IMR-90 (cell line): Measurements from ENCODE around the gene CCDC12. TPM values are rescaled to one million over a fixed set of nuclear protein-coding genes. Genes with fewer than 3 reads are reported as not detected.

ENCODE experiments used
- ATAC-seq: fragments of 200-7000 bp; cut with Tn5 transposase; 2 replicates; pipeline ENCODE4 v1.9.1; 2020; ENCODE audit warnings: low read depth, mild to moderate bottlenecking, moderate library complexity
- BruUV-seq: library from RNA; stranded (reverse); fragments of 400-500 nt; replicated peaks from 2 replicates; lab custom pipeline; 2021; lab: Mats Ljungman, UMichigan
- CTCF ChIA-PET: fragments of 300-600 bp; formaldehyde crosslinking; extraction: SDS; loops from one replicate; lab custom pipeline; 2021; ENCODE audit warnings: antibody characterized with exemption; lab: Yijun Ruan, JAX
- POLR2A ChIA-PET: fragments of 300-600 bp; sonication (Branson Sonifier 250); formaldehyde crosslinking; loops from one replicate; lab custom pipeline; 2022; ENCODE audit warnings: antibody characterized with exemption; ENCODE audit not compliant: unreplicated experiment; lab: Charles Lee
- DNase-seq: peaks from one replicate; pipeline ENCODE4 v3.0.0; 2013
- H2AFZ ChIP-seq: replicated peaks from 2 replicates; pipeline ENCODE3; 2013; ENCODE audit warnings: low read length, mild to moderate bottlenecking; ENCODE audit not compliant: poor library complexity
- H2AK5ac ChIP-seq: 2 replicates; pipeline ENCODE4 v1.6.1; 2013; ENCODE audit warnings: low read depth, low read length, inconsistent platforms
- H2AK9ac ChIP-seq: replicated peaks from 2 replicates; pipeline ENCODE3; 2013; ENCODE audit warnings: mild to moderate bottlenecking, low read depth, low read length, moderate library complexity; ENCODE audit not compliant: poor library complexity
- H2BK120ac ChIP-seq: 2 replicates; pipeline ENCODE4 v1.6.1; 2013; ENCODE audit warnings: low read depth, low read length, inconsistent platforms
- H2BK15ac ChIP-seq: 3 replicates; pipeline ENCODE4 v1.6.1; 2013; ENCODE audit warnings: low read depth, low read length, inconsistent platforms
- H2BK20ac ChIP-seq: 2 replicates; pipeline ENCODE4 v1.6.1; 2013; ENCODE audit warnings: low read depth, mild to moderate bottlenecking, inconsistent platforms, low read length, moderate library complexity
- H2BK5ac ChIP-seq: 2 replicates; pipeline ENCODE4 v1.6.1; 2013; ENCODE audit warnings: mild to moderate bottlenecking, low read depth, low read length, inconsistent platforms; ENCODE audit not compliant: poor library complexity, severe bottlenecking
- H3K14ac ChIP-seq: replicated peaks from 2 replicates; pipeline ENCODE4 v1.6.1; 2013; ENCODE audit warnings: low read depth, low read length, inconsistent platforms
- H3K18ac ChIP-seq: 2 replicates; pipeline ENCODE4 v1.6.1; 2013; ENCODE audit warnings: low read depth, low read length, control low read depth
- H3K23ac ChIP-seq: 2 replicates; pipeline ENCODE4 v1.6.1; 2013; ENCODE audit warnings: low read depth, low read length, inconsistent platforms
- H3K27ac ChIP-seq: 2 replicates; pipeline ENCODE4 v1.5.1; 2013; ENCODE audit warnings: mild to moderate bottlenecking, control low read depth, low read length; ENCODE audit not compliant: insufficient read depth
- H3K27me3 ChIP-seq: 2 replicates; pipeline ENCODE4 v1.6.1; 2013; ENCODE audit warnings: low read length; ENCODE audit not compliant: control insufficient read depth, insufficient read depth
- H3K36me3 ChIP-seq: 2 replicates; pipeline ENCODE4 v1.6.1; 2013; ENCODE audit warnings: low read length, mixed read lengths; ENCODE audit not compliant: control insufficient read depth, insufficient read depth
- H3K4ac ChIP-seq: 2 replicates; pipeline ENCODE4 v1.6.1; 2013; ENCODE audit warnings: low read depth, low read length, inconsistent platforms
- H3K4me1 ChIP-seq: 2 replicates; pipeline ENCODE4 v1.6.1; 2013; ENCODE audit warnings: low read length, mixed read lengths; ENCODE audit not compliant: control insufficient read depth, insufficient read depth
- H3K4me2 ChIP-seq: 2 replicates; pipeline ENCODE4 v1.6.1; 2013; ENCODE audit warnings: low read depth, mild to moderate bottlenecking, control low read depth, low read length, moderate library complexity
- H3K4me3 ChIP-seq: 2 replicates; pipeline ENCODE4 v1.5.1; 2013; ENCODE audit warnings: low read depth, mild to moderate bottlenecking, control low read depth, low read length, moderate library complexity; ENCODE audit not compliant: insufficient read depth
- H3K56ac ChIP-seq: 2 replicates; pipeline ENCODE4 v1.6.1; 2013; ENCODE audit warnings: low read length, inconsistent platforms; ENCODE audit not compliant: insufficient read depth; ENCODE audit errors: extremely low read depth
- H3K79me1 ChIP-seq, 2 experiments: 2 replicates each; pipeline ENCODE4 v1.6.1; 2013; ENCODE audit warnings: low read length in 2 of 2, inconsistent platforms in 1 of 2, low read depth in 1 of 2
- H3K9ac ChIP-seq: 2 replicates; pipeline ENCODE4 v1.6.1; 2013; ENCODE audit warnings: low read depth, low read length, control low read depth
- H3K9me1 ChIP-seq: 2 replicates; pipeline ENCODE4 v1.6.1; 2013; ENCODE audit warnings: low read length, inconsistent platforms; ENCODE audit not compliant: insufficient read depth
- H3K9me3 ChIP-seq: 2 replicates; pipeline ENCODE4 v1.6.1; 2013; ENCODE audit warnings: low read length; ENCODE audit not compliant: control insufficient read depth, insufficient read depth
- H4K20me1 ChIP-seq: 2 replicates; pipeline ENCODE4 v1.6.1; 2013; ENCODE audit warnings: low read length, inconsistent platforms; ENCODE audit not compliant: insufficient read depth
- H4K5ac ChIP-seq: 2 replicates; pipeline ENCODE4 v1.6.1; 2013; ENCODE audit warnings: mild to moderate bottlenecking, low read depth, low read length, control low read depth
- H4K8ac ChIP-seq, 2 experiments: 2 replicates each; pipeline ENCODE4 v1.6.1; 2013; ENCODE audit warnings: low read depth in 2 of 2, low read length in 2 of 2, control low read depth in 1 of 2, inconsistent platforms in 1 of 2
- H4K91ac ChIP-seq: 2 replicates; pipeline ENCODE4 v1.6.1; 2013; ENCODE audit warnings: low read depth, low read length, inconsistent platforms; ENCODE audit not compliant: insufficient read depth
- BHLHE40 ChIP-seq: fragments of 150-350 bp; IDR thresholded peaks from 2 replicates; pipeline ENCODE4 v1.6.1; 2016; ENCODE audit warnings: mild to moderate bottlenecking, low read depth, low read length
- CHD1 ChIP-seq: IDR thresholded peaks from 2 replicates; pipeline ENCODE4 v1.6.1; 2012; ENCODE audit warnings: low read depth, low read length, improper control_type of control experiment
- MAFK ChIP-seq: IDR thresholded peaks from 2 replicates; pipeline ENCODE4 v1.6.1; 2012; ENCODE audit warnings: low read depth, low read length, improper control_type of control experiment
- MXI1 ChIP-seq: IDR thresholded peaks from 2 replicates; pipeline ENCODE4 v1.6.1; 2012; ENCODE audit warnings: low read depth, mild to moderate bottlenecking, low read length, moderate library complexity, borderline replicate concordance
- NFE2L2 ChIP-seq: fragments of 150-350 bp; IDR thresholded peaks from 2 replicates; pipeline ENCODE4 v1.6.1; 2016; ENCODE audit warnings: low read depth, mild to moderate bottlenecking, low read length
- POLR2A ChIP-seq: IDR thresholded peaks from 2 replicates; pipeline ENCODE4 v1.6.1; 2012; ENCODE audit warnings: mild to moderate bottlenecking, low read depth, low read length
- RAD21 ChIP-seq: IDR thresholded peaks from 2 replicates; pipeline ENCODE4 v1.6.1; 2012; ENCODE audit warnings: low read length, improper control_type of control experiment
- RCOR1 ChIP-seq: IDR thresholded peaks from 2 replicates; pipeline ENCODE4 v1.6.1; 2012; ENCODE audit warnings: mild to moderate bottlenecking, low read length, improper control_type of control experiment; ENCODE audit not compliant: insufficient replicate concordance
- RFX5 ChIP-seq: IDR thresholded peaks from 2 replicates; pipeline ENCODE4 v1.8.0; 2012; ENCODE audit warnings: low read depth, mild to moderate bottlenecking, low read length, moderate library complexity
- WGBS, 2 experiments: methylation state at CpG; one replicate each; pipeline versions ENCODE4 v1.1.5 to v1.1.7; 2013; ENCODE audit warnings: missing lambda C conversion rate in 2 of 2; ENCODE audit not compliant: insufficient read length in 1 of 2; ENCODE audit errors: extremely low coverage in 2 of 2; 5-methylcytosine and 5-hydroxymethylcytosine counted together
- dilution Hi-C: fragments of 300-500 bp; cut with HindIII; formaldehyde crosslinking; loops from one replicate; pipeline ENCODE4 v1.14.3; 2018; ENCODE audit warnings: low sequenced_read_pairs; ENCODE audit not compliant: unreplicated experiment
- in situ Hi-C: fragments of 300-500 bp; cut with MboI; formaldehyde crosslinking; loops from 3 replicates; pipeline ENCODE4 v1.14.3; 2019; ENCODE audit warnings: low sequenced_read_pairs, inconsistent platforms, mixed read lengths
- intact Hi-C: fragments of 100-400 bp; cut with micrococcal nuclease; formaldehyde crosslinking; loops from 2 replicates; pipeline ENCODE4 v1.10.0; 2022
- polyA plus RNA-seq, 3 experiments: library from polyadenylated mRNA; depleted of rRNA; stranded (reverse); fragments of >200 nt; gene quantifications; 2 replicates each; pipeline ENCODE4 v1.2.3, GENCODE V29; 2012; ENCODE audit warnings: low replicate concordance in 1 of 3
- total RNA-seq: library from RNA; depleted of rRNA; stranded (reverse); fragments of >200 nt; gene quantifications from 2 replicates; pipeline ENCODE4 v1.2.3, GENCODE V29; 2012
- TF ChIP-seq, protein P1 (sequence below): fragments of 150-350 bp; IDR thresholded peaks from 2 replicates; pipeline ENCODE4 v1.6.1; 2017; ENCODE audit warnings: mild to moderate bottlenecking, antibody characterized with exemption, low read length, low read depth
- TF ChIP-seq, protein P2 (sequence below): conservative IDR thresholded peaks from 2 replicates; pipeline ENCODE4 v1.5.1; 2012; ENCODE audit warnings: mild to moderate bottlenecking, low read depth, low read length, improper control_type of control experiment

The CCDC12 gene
- total and polyA plus RNA-seq, 2 of the 4 experiments (the other 2 are of a cell fraction) = 15.2 to 35.1 TPM

DNA sequence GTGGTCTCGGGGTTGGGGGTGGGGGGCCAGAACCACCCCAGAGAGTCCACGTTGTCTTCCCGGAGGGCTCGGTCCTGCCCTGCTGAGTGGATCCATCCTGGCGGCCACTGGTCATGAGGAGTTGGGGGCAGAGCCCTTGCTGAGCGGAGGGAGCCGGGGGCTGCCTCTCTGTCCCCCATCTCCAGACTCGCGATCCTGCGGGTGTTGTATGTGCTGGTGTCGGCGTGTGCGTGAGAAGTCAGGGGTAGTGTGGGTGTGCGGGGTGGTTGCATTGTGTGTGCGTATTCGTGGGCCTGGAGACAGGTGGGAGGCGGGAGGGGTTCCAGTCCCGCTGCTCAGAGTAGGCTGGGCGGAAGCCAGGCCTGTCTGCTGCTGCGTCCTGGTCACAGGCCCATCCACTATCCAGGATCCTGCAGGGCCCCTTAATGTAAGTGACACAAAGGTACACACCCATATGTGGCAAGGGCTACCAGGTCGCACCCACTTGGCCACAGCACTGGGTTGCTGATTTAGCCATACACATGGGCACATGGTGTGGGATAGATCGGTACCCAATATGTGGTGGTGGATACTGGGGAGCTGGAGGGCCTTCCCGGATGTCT lies 33.7 kb upstream of the CCDC12 start:
- Histone ChIP-seq H3K14ac (peak overlapping the region; percentile 96; the same call in 1 of the 2 replicates), H2BK15ac (no peak overlapping the region), H3K4me1 (peaks cover 8% of the 10 kb centered on the region), H4K91ac (peak overlapping the region; percentile 93; the same call in 1 of the 2 replicates), H3K79me1 (peaks cover 2 to 20% of the 10 kb centered on the region in 2 experiments), H2AK9ac (peak overlapping the region; percentile 98), H3K18ac (peak overlapping the region; percentile 22; the same call in 1 of the 2 replicates), H2BK5ac (peak overlapping the region; percentile 85), H3K9ac (peak overlapping the region; percentile 89; the same call in 1 of the 2 replicates), H3K9me3 (no peaks in the 10 kb centered on the region), H3K4ac (peak overlapping the region; percentile 99), H2BK120ac (peak overlapping the region; percentile 64; the same call in 1 of the 2 replicates), H4K5ac (peak overlapping the region; percentile 87), H3K27ac (peak overlapping the region; percentile 87; the same call in 1 of the 2 replicates), H2AFZ (peak overlapping the region; percentile 98), H3K36me3 (peaks cover 10% of the 10 kb centered on the region), H3K9me1 (peaks cover 22% of the 10 kb centered on the region), H2AK5ac (peak overlapping the region; percentile 76), H4K8ac (peak overlapping the region; percentile 90 to 98), H3K56ac (no peak overlapping the region), H4K20me1 (no peaks in the 10 kb centered on the region; the same call in 1 of the 2 replicates), H2BK20ac (peak overlapping the region; percentile 18; the same call in 1 of the 2 replicates), H3K4me2 (peak overlapping the region; percentile 79; the same call in 1 of the 2 replicates), H3K4me3 (no peak overlapping the region), H3K23ac (no peak overlapping the region; the same call in 1 of the 2 replicates), H3K27me3 (no peaks in the 10 kb centered on the region)
- ATAC-seq (no peak), DNase-seq (no peak)
- ChIA-PET CTCF (interaction anchor here (0.6 kb wide), 1 partner anchor 69 kb away, joined by 5 read pairs; no protein-coding TSS in a partner anchor), POLR2A (no interaction called here)
- intact Hi-C loops (no loop called here), in situ Hi-C loops (no loop called here), dilution Hi-C loops (no loop called here)
- TF ChIP-seq MAFK = no peak
- no peak for TF ChIP-seq BHLHE40
- TF ChIP-seq, protein P1, sequence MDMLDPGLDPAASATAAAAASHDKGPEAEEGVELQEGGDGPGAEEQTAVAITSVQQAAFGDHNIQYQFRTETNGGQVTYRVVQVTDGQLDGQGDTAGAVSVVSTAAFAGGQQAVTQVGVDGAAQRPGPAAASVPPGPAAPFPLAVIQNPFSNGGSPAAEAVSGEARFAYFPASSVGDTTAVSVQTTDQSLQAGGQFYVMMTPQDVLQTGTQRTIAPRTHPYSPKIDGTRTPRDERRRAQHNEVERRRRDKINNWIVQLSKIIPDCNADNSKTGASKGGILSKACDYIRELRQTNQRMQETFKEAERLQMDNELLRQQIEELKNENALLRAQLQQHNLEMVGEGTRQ = no peak
- no peak for TF ChIP-seq RFX5
- no peak for TF ChIP-seq CHD1
- TF ChIP-seq RAD21 = no peak
- TF ChIP-seq, protein P2, sequence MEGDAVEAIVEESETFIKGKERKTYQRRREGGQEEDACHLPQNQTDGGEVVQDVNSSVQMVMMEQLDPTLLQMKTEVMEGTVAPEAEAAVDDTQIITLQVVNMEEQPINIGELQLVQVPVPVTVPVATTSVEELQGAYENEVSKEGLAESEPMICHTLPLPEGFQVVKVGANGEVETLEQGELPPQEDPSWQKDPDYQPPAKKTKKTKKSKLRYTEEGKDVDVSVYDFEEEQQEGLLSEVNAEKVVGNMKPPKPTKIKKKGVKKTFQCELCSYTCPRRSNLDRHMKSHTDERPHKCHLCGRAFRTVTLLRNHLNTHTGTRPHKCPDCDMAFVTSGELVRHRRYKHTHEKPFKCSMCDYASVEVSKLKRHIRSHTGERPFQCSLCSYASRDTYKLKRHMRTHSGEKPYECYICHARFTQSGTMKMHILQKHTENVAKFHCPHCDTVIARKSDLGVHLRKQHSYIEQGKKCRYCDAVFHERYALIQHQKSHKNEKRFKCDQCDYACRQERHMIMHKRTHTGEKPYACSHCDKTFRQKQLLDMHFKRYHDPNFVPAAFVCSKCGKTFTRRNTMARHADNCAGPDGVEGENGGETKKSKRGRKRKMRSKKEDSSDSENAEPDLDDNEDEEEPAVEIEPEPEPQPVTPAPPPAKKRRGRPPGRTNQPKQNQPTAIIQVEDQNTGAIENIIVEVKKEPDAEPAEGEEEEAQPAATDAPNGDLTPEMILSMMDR = no peak
- no peak for TF ChIP-seq NFE2L2
- no peak for TF ChIP-seq MXI1
- no peak for TF ChIP-seq RCOR1
- TF ChIP-seq POLR2A = no peak
- no CpG with 5 or more reads among the region's 23 CpGs for WGBS, 2 experiments
- BruUV-seq = no TSS peak
